ENCODE data around the gene NKTR. TPM values are rescaled to one million over a fixed set of nuclear protein-coding genes. Genes with fewer than 3 reads are reported as not detected.

The NKTR gene
- total RNA-seq, 3 donors from 2014 or later, result 132 to 214 (median 175) TPM

DNA sequence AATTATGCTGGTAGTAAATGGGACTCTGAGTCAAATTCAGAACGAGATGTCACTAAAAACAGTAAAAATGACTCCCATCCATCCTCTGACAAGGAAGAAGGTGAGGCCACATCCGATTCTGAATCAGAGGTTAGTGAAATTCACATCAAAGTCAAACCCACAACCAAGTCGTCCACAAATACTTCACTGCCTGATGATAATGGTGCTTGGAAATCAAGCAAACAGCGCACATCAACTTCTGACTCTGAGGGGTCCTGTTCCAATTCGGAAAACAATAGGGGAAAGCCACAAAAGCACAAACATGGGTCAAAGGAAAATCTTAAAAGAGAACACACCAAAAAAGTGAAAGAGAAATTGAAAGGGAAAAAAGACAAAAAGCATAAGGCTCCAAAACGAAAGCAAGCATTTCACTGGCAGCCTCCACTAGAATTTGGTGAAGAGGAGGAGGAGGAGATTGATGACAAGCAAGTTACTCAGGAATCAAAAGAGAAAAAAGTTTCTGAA, 37.9 kb downstream of the NKTR start:
- TF ChIP-seq CTCF (IDR thresholded peaks at IDR 0.05) (no peak), POLR2AphosphoS5 (IDR thresholded peaks at IDR 0.05) (no peak), POLR2A (IDR thresholded peaks at IDR 0.05) (no peak)
- H3K27ac ChIP-seq, result peak overlapping the region in 1 of 2 donors; percentile 17
- no peaks in the 10 kb centered on the region for H3K4me1 ChIP-seq
- no peaks in the 10 kb centered on the region for H3K27me3 ChIP-seq
- intact Hi-C loops (cut with DNase I; ENCODE audit: low total_unique reads), result no loop called here
- no peak for DNase-seq (ENCODE audit: low spot score in 2 of 2)
- no peaks in the 10 kb centered on the region for H3K36me3 ChIP-seq
- no peaks in the 10 kb centered on the region for H3K9me3 ChIP-seq
- no peak overlapping the region for H3K4me3 ChIP-seq

- H3K9me3 ChIP-seq, result no peaks in the 10 kb centered on the region
- TF ChIP-seq POLR2A (IDR thresholded peaks at IDR 0.05) (no peak), POLR2AphosphoS5 (IDR thresholded peaks at IDR 0.05) (no peak), CTCF (IDR thresholded peaks at IDR 0.05) (no peak)
- peak overlapping the region in 1 of 2 donors; percentile 20 for H3K27ac ChIP-seq
- H3K27me3 ChIP-seq, result no peaks in the 10 kb centered on the region
- H3K4me3 ChIP-seq, result no peak overlapping the region
- no peak for DNase-seq (ENCODE audit: low spot score in 2 of 2)
- H3K36me3 ChIP-seq, result no peaks in the 10 kb centered on the region
- intact Hi-C loops (cut with DNase I; ENCODE audit: low total_unique reads), result no loop called here
- H3K4me1 ChIP-seq, result no peaks in the 10 kb centered on the region
These were observed 38.7 kb downstream of the NKTR start for GRCh38 chr3:42639192-42639591.

DNA sequence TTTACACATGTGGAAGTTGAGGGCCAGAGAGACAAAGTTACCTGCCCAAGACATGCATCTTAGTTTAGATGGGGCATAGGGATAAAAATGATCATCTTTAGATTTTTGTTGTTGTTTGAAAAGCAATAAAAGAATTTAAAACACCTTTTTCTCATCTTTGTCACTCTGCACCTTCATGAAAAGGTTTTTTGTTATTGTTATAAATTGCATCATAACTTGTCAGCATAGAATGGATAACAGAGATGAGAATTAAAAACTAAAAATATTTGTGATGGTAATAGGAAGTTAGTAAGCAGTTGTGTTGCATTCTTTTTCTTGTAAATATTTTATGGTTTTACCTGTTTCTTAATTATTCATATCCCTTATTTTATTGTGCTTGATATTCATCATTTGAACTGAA, 39.6 kb downstream of the NKTR start:
- TF ChIP-seq CTCF (IDR thresholded peaks at IDR 0.05) (no peak), POLR2A (IDR thresholded peaks at IDR 0.05) (no peak), POLR2AphosphoS5 (IDR thresholded peaks at IDR 0.05) (no peak)
- intact Hi-C loops (cut with DNase I; ENCODE audit: low total_unique reads), result no loop called here
- no peaks in the 10 kb centered on the region for H3K27me3 ChIP-seq
- H3K9me3 ChIP-seq, result no peaks in the 10 kb centered on the region
- no peaks in the 10 kb centered on the region for H3K36me3 ChIP-seq
- no peaks in the 10 kb centered on the region for H3K4me1 ChIP-seq
- H3K4me3 ChIP-seq, result no peak overlapping the region
- no peak overlapping the region for H3K27ac ChIP-seq
- DNase-seq (ENCODE audit: low spot score in 2 of 2), result no peak

- no peak overlapping the region for H3K27ac ChIP-seq
- H3K36me3 ChIP-seq, result peaks cover 4% of the 10 kb centered on the region
- H3K27me3 ChIP-seq, result no peaks in the 10 kb centered on the region
- no peaks in the 10 kb centered on the region for H3K9me3 ChIP-seq
- intact Hi-C loops (cut with DNase I; ENCODE audit: low total_unique reads), result no loop called here
- no peaks in the 10 kb centered on the region for H3K4me1 ChIP-seq
- no peak overlapping the region for H3K4me3 ChIP-seq
- TF ChIP-seq POLR2A (IDR thresholded peaks at IDR 0.05) (no peak), CTCF (IDR thresholded peaks at IDR 0.05) (no peak)
- DNase-seq (ENCODE audit: low spot score in 2 of 2), result no peak
These were observed 40.4 kb downstream of the NKTR start for GRCh38 chr3:42640771-42641370.

DNA sequence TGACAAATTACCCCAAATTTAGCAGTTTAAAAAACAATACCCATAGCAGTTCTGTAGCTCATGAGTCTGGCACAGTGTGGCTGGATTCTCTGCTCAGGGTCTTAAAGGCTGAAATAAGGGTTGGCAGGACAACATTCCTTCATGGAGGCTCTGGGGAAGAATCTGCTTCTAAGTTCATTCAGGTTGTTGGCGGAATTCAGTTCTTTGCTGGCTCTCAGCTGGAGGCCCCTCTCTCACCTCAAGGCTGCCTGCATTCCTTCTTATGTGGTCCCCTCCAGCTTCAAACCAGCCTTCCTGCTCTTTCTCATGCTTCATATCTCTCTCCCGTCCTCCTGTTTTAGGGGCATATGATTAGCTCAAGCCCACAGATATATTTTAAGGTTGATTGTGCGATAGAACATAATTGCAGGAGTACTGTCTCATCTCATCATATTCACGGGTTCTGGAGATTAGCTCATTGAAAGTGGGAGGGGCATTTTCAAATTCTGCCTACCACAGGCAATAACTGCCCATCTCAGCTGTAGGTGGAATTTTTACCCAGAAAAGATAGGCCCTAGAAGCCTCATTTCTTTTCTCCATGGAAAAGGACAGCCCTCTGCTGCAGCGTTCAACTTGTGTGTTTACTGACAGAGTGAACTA, 47.5 kb downstream of the NKTR start:
- Histone ChIP-seq H3K9me3 (no peaks in the 10 kb centered on the region), H3K4me1 (peaks cover 7 to 13% of the 10 kb centered on the region in 2 donors), H3K27ac (no peak overlapping the region), H3K27me3 (no peaks in the 10 kb centered on the region), H3K4me3 (no peak overlapping the region), H3K36me3 (peaks cover 4% of the 10 kb centered on the region)
- TF ChIP-seq POLR2AphosphoS5 (IDR thresholded peaks at IDR 0.05) (no peak), POLR2A (IDR thresholded peaks at IDR 0.05) (no peak), CTCF (IDR thresholded peaks at IDR 0.05) (no peak)
- no peak for DNase-seq (ENCODE audit: low spot score in 2 of 2)
- intact Hi-C loops (cut with DNase I; ENCODE audit: low total_unique reads), result no loop called here
